H54 (cell line): ENCODE measurements around the gene SLC4A11.

Source experiments
- DNase-seq: peaks from one replicate; pipeline ENCODE4 v3.0.0; 2011; ENCODE audit warnings: low spot score, mixed read lengths; ENCODE audit not compliant: insufficient read length
- FAIRE-seq: peaks from 3 replicates; lab custom pipeline; 2011; peaks lifted over from hg19 to GRCh38; lab: Jason Lieb, UNC
- POLR2A ChIP-seq: IDR thresholded peaks from 2 replicates; pipeline ENCODE4 v1.6.1; 2011; ENCODE audit warnings: low read depth, mild to moderate bottlenecking, low read length

The SLC4A11 gene

DNA sequence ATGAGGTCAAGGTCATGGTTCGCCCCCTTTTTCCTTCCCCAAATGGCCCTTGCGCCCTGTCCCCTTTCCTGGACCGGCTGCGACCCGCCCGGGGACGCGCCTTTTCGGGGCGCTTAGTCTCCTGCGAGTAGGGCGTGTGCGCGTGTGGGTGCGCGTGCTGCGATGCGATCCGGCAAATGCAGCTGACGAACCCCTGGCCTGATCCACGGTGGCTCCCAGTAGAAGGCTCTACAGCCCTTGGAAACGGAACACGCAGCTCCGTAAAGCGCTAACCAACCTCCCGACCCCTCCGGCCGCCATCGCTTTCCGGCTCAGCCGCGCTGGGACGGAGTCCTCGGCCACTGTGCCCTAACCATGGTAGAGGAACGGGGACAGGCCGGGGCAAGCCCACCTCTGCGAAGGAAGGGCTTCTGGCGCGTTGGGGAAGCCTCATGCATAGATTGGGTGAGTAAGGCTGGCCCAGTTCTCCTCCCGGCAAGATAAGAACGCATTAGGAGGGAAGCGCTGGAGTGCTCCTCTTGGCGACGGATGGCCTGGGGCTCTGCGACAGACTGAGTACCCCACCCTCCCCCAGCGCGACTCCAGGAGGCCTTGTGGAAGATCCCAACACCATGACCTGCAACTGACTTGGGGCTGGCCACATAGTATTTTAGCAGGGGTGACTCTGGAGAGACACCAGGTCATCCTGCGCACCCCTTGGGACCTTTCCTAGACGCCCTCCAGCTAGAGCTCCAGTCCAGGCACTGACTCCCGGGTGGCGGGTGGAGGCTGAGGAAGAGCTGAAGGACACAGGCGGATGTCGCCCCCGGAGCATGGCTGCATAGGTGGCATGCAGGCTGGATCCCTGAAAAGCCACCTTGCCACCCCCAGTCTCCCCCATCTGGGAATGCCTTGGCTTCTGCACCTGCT lies 1.1 kb upstream of the SLC4A11 start:
- DNase-seq (no peak), FAIRE-seq (no peak)
- TF ChIP-seq POLR2A = no peak

DNA sequence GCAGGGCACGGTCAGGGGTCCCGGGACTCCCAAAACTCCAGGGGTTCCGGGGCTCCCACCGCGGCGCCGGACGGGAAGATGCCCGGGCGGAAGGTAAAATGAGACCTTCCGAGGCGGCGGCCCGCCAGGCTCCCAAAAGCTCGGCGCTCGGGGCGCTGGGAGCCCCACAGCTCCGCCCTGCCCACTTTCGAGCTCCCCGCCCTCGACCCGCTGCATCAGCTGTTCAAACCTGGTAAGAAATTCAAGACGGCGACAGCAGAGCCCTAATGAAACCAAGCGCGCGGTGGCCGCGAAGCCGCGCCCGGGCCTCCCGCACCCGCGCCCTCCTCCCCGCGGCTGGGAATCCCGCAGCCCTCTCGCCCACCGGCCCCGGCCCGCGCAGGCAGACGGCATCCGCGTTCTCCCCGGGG lies 369 bp downstream of the SLC4A11 start:
- no peak for TF ChIP-seq POLR2A
- DNase-seq (peak; percentile 70), FAIRE-seq (no peak)

DNA sequence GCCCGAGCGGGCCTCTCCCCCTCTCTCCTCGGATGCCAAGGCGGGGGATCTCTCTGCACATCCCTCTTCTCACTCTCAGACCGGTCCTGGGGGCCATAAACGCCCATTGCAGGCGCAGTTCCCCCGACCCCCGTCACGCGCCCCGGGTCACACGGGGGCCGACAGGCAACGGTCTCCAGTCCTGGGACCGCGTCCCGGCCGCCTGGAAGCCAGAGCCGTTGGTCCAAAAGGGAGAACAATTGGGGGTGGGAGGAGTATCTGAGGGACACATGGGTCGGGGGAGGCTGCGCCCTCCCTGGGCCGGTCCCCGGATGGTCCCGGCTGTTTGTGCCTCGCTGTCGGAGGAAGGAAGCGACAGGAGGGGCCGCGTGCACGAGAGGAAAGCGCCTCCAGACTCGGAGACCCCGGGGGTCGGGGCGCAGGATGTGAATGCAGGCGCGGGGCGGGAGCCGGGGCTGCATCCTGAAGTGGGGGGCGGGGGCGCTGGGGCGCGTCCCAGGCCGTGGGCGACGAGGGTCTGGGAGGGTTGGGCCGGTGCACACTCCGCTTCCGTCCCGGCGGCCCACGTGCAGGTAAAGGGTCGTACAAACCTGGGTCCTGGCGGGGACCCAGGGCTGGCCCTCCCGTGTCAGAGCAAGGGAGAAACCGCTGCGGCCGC lies 903 bp downstream of the SLC4A11 start:
- TF ChIP-seq POLR2A = no peak

DNA sequence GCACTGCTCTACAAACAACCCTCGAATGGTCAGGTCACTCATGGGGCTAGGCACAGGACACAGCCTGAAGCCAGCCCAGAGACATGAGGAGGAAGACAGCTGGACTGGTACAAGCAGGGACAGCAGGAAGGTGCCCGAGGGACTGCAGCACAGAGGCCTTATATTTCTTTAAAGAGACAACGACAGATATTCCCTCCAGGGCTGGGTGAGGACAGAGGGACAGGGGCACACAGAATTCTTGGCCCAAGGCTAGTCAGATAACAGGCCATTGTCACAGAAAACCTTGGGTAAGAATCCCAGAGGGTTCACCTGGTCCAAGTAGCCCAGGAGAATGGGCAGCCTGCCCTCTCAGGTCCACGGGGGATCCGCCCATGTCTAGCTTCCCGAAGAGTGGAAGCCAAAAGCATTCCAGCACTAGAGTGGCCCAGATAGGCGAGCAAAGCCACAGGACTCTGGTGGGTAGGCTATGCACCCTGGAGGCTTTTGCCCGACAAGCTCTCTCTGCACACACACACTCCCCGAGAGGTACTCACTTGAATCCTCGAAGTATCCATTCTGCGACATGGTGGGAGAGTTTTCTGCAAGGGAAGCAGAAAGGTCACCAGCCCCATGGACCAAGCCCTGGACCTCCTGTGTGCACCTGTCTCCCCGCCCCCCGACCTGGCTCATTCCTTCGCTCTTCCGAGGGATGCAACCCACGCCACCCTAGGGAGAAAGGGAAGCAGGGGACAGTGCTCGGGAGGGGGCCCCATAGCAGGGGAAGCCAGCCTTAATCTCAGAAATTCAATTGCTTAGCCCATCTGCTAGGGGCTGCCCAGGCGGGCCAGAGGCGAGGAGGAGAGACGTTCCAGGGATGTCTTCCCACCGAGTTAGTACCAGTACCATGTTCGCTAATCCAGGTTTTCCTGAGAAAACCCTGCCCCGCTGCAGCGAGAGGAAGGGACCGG lies 1.7 kb downstream of the SLC4A11 start:
- no peak for TF ChIP-seq POLR2A
- no peak for DNase-seq
- FAIRE-seq = no peak

More for the DNA sequence above, 903 bp downstream of the SLC4A11 start:
- DNase-seq (no peak), FAIRE-seq (no peak)

DNA sequence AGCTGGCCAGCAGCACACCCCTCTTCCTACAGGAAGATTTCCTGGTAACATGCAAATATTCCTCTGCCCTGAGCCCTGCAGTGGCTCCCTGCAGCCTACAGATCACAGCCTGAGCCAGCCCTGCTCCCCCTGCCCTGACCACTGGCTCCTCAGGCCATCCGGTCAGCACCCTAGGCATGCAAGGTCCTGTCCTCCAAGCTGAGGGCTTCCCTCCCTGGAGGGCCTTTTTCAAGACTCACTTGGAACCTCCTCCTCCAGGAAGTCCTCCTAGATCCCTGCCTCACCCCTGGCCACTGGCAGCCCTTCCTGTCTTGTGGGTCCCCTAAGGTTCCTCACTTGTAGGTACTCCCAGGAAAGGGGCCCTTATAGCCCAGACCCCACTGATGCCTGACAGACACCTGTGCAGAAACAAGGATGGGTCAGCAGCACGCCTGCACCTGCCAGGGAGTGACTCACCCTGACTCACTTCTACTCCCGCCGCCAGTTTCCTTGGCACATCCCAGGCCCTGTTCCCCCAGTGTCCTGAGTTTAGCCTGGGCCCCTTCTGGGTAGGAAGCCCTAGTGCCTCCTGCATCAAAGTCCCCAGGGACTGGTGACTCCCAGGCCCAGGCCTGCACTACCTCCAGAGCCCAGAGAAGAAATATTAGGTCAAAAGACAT lies 3.2 kb downstream of the SLC4A11 start:
- FAIRE-seq = no peak
- peak; percentile 90 for DNase-seq

DNA sequence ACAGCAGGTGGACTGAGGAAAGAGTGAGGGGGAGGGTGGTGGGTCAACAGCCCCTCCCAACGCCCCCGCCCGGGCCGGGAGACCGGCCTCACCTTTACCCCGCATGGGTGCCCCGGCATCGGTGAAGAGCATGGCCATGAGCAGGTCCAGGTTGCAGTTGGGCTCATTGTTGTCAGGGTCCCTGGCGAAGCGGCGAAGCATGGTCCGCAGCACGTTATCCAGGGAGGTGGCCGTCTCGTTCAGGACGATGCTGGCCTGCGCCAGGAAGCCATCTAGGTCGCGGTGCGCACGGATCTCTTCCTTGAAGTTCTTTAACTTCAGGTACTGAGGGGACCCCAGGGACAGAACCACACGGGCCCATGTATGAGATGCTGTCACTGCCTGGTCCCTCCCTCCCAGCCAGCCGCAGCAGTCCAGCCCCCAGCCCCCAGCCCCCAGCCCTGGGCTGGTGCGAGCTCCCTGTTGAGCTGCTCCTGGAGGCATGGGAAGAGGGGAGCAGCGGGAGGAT lies 4.9 kb downstream of the SLC4A11 start:
- no peak for DNase-seq
- no peak for TF ChIP-seq POLR2A
- FAIRE-seq = no peak

More for the DNA sequence above, 3.2 kb downstream of the SLC4A11 start:
- TF ChIP-seq POLR2A = no peak

DNA sequence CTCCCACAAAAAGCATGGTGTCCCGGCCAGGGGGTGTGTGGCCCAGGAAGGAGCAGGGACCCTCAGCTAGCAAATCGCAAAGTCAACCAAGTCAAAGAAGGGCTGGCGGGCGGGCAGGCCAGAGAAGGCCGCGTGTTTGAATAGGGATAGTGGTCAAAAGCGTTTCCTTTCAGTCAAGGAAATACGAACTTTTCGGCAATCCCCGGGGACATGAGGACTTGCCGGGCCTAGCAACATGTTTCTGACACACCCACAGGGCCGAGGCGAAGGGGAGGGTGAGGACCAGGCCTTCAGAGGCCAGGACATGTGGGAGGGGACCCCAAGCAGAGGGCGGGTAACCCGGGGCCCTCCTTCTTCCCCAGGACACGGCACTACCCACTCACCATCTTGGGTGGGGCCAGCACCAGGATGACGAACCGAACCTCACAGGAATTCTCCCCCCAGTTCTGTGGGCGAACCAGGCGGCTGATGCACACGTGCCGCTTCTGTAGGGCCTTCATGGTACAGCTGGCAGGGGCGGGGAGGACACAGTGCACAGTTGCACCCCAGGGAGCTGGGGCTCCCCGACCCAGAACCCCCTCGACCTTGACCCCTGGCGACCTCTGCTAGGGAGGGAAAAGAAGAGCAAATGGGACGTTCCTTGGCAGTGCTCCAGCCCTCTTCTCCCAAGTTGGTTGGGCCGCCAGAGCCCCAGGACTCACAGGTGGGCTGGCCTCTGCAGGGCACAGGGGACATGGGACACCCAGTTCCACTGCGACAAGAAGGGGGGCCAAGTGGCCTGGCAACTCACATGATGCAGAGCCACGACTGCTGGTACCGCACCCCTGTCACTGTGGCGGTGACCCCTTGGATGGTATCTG lies 5.6 kb downstream of the SLC4A11 start:
- FAIRE-seq (no peak), DNase-seq (no peak)
- TF ChIP-seq POLR2A = no peak

DNA sequence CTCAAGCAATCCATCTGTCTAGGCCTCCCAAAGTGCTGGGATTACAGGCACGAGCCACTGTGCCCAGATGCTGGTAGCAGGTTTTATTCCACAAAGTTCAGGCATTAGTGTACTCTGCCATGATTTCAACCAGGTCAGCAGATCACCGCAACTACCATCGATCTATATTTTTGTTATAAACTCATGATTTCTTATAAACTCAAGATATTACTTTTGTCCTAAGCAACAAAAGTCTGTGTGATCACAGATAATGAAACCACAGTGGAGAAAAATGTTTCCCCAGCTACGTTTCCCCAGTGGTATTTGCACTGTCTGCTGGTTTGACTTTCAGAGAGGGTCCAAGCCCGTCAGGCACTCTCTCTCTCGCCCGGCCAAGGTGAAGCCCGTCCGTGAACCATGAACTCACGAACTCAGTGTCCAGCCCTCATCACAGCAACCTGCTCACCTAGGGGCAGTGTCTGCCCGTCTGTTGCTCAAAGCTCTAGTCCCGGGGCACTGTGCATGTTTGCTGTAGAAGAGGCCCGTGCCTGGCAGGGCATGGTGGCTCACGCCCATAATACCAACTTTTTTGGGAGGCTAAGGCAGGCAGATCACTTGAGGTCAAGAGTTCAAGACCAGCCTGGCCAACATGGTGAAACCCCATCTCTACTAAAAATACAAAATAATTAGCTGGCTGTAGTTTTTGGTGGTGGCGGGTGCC lies 7.0 kb downstream of the SLC4A11 start:
- TF ChIP-seq POLR2A = no peak
- FAIRE-seq (no peak), DNase-seq (no peak)

DNA sequence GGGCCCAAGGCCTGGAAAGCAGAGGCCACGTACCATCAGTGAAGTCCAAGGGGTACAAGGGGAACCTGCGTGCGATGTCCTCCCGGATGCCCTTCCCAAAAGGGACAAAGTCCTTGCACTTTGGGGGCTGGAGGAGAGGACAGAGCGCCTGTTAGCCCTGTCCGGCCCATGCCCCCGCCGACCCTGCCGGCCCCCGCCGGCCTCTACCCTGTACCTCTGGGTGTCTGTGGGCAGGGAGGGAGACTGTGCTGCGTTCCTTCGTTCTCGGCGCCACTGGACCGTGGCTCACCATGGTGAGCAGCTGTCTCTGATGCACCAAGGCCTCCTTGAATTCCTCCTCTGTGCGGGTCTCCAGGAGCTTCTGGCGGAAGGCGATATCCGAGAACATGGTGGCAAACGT lies 7.9 kb downstream of the SLC4A11 start:
- DNase-seq = no peak
- no peak for TF ChIP-seq POLR2A
- no peak for FAIRE-seq

DNA sequence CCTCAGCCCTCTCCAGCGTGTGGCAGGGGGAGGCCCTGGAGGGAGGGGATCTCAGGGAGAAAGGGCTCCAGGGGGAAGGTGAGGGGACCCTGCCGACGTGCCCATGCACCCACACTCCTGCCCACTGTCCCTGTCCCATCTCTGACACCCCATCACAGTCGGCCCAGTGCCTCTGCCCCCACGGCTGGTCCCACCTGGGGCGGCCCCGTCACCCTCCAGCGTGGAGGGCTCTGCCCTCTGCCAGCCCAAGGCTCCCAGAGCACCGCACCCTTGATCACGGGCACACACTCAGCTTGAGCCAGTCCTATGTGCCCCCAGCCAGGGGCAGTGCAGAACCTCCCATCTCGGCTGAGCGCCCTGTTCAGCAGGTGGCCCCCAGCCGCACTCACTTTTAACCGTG lies 9.2 kb downstream of the SLC4A11 start:
- TF ChIP-seq POLR2A = no peak
- no peak for FAIRE-seq

DNA sequence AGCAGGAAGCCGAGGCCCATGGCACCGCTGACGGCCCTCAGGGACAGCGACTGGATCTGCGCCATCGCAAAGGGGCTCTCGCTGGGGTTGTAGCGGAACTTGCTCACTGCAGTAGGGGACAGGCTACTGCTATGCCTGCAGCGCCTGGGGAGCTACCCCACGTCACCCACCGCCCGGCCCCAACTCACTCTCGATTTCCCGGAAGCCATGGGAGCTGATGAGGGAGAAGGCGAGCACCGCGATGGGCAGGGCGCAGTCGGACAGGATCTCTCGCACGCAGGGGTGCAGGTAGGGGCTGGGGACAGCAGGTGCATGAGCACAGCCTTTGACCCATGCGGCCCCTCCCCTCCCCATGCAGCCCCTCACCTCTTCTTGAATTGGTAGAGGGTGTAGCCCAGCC lies 9.8 kb downstream of the SLC4A11 start:
- no peak for TF ChIP-seq POLR2A
- FAIRE-seq = no peak
- DNase-seq = no peak

More for the DNA sequence above, 9.2 kb downstream of the SLC4A11 start:
- DNase-seq = no peak

DNA sequence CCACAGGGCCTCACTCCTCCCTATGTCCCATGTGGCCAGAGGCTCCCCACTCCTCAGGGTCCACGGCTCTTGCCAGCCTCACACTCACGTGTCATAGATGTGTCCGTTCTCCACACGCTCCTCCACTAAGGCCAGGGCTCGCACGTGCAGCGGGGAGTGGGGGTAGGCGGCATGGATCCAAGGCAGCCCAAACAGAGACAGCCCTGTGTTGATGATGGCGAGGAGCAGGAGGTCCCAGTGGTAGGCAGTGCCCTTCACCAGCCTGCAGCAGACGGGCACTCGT lies 10.3 kb downstream of the SLC4A11 start:
- no peak for FAIRE-seq
- no peak for DNase-seq
- TF ChIP-seq POLR2A = no peak
